NCI-H774 (cell line): ENCODE results near the gene MYOZ2.

Source experiments
- DNase-seq: peaks from one replicate; lab custom pipeline; 2025; lab: John Stamatoyannopoulos, UW

Gene MYOZ2

GRCh38 chr4:119197772-119198212, 62.2 kb downstream of the MYOZ2 start:
- no peak for DNase-seq

DNA sequence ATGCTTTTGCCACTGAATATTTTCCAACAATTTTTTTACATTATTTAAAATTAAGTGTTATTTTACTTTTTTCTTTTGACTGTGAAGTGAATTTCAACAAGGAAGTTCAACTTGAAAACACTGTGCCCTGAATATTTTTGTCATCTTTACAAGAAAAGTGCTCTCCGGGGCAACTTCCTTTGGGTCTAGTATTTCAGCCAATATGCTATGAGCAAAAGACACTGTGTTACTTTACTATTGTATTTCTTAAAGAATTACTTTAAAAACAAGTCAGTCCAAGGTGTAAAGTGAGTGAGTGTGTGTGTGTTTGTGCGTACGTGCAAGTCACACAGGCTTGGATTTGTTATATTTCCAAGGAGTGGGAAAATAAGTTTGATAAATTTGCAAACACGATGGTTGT, 69.3 kb downstream of the MYOZ2 start:
- no peak for DNase-seq

DNA sequence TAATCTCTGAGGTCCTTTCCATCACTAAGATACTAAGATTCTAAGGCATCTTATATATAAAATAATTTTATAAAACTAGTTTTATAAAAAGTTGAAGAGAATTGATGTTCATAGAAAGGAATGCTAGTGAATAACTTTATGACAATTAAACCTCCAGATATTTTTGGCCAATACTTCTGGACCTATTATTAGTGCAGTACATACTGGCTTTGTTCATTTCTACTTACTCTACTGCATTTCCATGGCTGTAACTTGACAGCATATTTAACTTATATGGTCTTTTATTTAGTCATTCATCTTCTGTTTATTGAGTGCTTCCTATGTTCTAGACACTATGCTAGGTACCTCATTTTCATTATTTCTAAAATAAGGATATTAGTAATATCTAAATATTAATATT, 70.1 kb downstream of the MYOZ2 start:
- DNase-seq = no peak

- no peak for DNase-seq
Observed at GRCh38 chr4:119206178-119206577, 70.5 kb downstream of the MYOZ2 start.

DNA sequence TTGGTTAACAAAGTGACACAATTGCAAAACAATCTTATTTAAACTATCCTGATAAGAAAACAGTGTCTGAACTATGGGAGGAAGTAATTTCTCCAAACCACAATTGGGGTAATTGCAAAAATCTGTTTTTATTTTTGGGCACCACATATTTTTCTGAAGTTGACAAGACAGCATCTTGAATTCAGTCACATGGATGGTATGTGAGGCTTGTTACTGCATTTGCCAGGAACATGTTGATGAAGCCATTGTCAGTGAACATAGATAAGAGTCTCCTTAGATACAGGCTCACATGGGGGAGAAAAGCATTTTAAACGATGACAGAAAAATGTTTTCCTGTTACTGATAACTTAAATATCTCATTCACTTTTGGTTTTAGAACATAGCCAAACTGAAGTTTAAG, 71.4 kb downstream of the MYOZ2 start:
- DNase-seq = no peak

GRCh38 chr4:119209077-119209476, 73.4 kb downstream of the MYOZ2 start:
- no peak for DNase-seq

DNA sequence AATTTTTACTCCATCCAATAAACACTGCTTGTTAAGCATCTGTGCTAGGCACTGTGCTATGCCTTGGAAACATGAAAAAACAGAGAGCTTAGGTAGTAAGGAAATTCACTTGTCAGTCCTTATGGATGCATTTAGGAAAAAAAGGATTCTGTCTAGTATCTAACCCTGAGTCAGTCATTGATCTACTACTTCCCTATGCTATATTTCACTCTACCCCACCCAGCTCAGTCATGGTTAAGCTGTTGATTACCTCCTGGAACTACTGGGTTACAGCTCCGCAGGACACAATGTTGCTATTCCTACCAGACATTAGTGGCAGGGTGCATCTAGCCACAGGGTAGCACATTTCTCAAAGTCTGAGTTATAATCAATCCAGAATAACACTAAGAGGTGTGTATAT, 74.0 kb downstream of the MYOZ2 start:
- DNase-seq = no peak

DNA sequence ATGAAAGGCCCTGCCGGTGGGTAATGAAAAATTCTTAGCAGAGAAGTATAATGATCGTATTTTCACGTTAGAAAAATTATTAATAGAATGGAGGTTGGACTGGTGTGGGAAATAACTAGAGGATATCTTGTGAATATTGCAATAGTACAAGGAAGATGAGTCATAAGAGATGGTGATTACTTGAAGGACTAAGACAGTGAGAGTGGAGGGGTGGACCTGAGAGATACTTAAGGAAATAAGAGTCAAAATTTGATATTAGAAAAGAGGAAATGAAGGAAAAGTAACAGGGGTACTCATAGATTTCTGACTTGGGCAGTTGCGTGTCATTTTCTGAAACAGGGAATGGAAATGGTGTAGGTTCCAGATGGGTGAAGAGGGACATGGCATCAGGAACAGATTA, 75.1 kb downstream of the MYOZ2 start:
- DNase-seq = no peak

DNA sequence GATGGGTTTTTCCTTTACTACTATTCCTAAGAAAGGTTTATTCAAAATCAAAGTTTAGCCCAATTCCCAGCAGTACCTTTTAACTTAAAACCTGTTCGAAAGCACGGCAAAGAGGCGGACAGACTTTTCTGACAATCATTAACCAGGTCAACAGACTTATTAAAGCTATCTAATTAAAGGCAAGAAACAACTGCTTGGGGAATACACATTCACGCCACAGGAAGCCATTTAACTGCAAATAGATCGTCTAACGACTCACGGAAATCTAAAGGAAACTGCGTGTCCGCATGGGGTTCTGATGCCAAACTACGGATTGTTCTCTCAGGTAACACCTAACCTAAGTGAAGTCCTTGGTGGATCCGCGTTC, 76.2 kb downstream of the MYOZ2 start:
- DNase-seq = no peak

DNA sequence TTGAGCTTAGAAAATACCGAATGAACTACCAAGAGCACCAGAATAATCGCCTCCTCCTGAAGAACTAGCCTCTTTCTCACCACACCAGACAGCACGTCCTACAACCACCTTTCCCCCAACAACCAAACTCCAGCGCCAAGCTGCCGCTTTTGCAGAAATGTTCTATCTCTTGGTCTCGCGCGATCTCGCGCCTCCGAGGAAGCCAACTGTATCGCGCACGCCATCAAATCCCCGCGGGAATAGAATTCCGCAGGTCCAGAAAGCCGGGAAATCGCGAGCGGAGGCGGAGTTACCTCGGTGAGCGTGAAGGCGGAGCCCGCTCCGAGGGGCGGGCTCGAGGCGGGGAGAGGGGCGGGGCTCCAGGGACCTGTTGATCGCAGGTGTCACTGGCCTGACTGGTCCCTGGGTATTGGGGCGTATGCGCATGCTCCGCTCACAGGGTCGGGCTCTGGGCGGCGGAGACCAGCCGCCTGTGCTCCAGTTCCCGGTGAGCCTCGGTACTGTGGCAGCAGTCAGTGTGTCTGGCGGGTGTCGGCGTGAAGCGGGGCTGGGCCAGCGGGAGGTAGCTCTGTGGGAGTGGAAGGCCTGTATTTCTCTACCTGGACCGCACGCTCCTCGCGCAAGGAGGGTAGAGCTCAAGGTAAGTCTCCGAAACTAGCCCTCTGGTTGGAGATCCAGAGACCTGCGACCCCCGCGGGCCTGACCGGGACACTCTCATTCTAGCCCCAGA, 76.8 kb downstream of the MYOZ2 start, which contains the start of gene USP53:
USP53 (plus strand) TSS at position 480 of the 730 bp plus-strand sequence. CDS start 27,047 bp downstream, outside the sequence.
- peak; percentile 88 for DNase-seq

GRCh38 chr4:119212964-119213606, 77.5 kb downstream of the MYOZ2 start:
- DNase-seq = peak; percentile 48

DNA sequence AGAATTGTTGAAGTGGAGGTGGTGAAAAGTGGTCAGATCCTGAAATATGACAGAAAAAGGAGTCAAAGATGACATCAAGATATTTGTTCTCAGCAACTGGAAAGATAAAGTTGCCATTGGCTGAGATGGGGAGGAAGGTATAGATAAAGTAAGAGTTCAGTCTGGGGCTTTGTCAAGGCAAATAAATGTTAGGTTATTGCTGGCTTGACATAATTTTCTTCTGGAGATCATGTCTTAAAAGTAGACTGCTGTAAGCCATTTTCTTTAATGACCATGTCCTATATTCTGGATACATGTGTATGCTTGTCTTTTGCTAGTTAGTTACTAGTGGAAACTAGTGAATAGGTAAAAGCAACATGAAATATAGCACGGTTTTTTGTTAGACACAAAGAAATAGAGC, 82.5 kb downstream of the MYOZ2 start:
- no peak for DNase-seq

DNA sequence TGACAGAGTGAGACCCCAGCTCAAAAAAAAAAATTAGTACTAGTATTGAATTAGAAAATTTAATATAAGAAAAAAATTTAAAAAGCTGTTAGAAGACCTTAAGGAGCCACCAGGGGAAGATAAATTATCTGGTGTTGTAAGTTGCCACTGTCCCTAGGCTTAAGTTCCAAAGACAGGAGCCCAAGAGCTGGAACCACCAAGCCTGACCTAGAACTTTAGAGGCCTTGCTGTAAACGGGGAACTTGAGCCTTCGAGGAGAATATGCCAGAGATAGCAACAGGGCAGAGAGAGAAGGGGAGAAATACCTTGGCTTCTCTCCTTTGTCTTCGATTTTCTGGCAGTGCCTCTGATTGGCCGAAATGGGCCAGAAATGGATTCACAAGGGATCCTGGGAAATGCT, 85.8 kb downstream of the MYOZ2 start:
- no peak for DNase-seq

DNA sequence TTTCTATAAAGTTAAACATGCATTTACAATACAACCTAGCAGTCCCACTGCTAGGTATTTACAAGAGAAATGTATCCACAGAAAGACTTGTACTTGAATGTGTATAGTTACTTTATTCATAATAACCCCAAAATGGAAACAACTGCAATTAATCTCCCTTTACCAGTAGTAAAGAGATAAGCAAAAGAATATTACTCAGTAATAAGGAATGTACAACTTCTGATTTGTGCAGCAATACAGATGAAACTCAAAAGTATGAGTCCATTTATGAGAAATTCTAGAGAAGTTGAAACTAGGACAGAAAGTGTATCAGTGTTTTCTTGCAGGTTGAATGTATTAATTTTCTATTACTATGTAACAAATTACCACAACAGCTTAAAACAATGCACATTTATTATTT, 92.1 kb downstream of the MYOZ2 start:
- DNase-seq = no peak

- no peak for DNase-seq
Observed at GRCh38 chr4:119228406-119228805, 92.8 kb downstream of the MYOZ2 start.

DNA sequence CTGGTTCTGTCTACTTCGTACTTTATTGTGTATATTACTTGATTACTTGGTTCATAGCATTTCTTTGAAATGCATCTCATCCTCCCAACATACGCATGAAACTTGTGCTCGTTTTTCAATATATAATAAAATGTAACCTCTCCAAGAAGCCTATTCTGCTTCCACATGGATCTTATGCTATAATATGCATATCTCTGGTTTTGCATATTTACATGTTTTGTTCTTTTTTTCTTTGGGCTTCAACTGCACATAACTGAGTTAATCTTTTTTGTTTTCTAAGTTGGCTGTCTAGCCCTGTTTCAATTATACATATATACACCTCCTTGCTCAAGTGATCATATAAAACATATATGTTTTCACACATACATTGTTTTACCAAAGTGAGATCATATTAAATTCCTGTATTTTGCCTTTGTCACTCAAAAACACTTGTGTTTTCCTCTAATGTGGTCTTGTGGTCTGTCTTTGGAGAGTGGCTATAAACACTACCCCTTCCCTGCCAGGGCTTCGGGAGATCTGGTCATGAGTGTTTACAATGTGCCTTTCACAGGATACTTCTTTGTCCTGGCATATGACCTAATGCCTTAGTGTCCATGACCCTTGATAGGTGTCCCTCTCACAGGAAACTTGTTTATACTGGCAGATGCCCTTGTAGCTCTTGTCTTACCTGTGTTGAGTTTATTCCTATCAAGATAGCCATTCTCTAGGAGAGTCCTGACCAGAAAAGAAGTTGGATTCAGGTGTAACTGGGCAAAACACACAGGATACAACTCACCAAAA, 94.5 kb downstream of the MYOZ2 start:
- no peak for DNase-seq

DNA sequence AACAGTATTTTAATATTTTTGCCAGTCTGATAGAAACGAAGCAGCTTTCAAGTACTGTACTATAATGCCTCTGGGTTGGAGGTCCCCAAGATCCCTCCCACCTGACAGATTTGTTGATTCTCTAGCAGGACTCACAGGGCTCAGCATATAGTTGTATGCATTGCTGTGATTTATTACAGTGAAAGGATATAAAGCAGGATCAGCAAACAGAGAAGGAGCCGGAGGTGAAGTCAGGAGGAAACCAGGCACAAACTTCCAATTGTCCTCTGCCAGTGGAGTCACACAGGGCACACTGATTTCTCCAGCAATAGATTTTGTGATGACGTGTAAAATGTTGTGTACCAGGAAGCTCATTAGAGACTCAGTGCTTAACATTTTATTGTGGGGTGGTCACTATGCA, 95.9 kb downstream of the MYOZ2 start:
- DNase-seq = no peak

DNA sequence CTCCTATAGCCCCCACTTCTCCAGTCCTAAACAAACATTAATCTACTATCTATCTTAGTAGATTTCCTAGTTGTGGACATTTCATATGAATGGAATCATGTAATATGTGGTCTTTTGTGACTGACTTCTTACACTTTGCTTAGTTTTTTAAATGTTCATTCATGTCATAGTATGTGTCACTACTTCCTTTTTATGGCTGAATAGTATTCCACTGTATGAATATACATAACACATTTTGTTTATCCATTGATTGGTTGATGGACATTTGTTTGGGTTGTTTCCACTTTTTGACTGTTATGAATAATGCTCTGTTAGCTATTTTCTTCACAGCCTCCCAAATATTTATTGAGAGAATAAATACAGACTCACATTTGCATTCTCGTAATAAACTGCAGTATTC, 96.7 kb downstream of the MYOZ2 start:
- no peak for DNase-seq

DNA sequence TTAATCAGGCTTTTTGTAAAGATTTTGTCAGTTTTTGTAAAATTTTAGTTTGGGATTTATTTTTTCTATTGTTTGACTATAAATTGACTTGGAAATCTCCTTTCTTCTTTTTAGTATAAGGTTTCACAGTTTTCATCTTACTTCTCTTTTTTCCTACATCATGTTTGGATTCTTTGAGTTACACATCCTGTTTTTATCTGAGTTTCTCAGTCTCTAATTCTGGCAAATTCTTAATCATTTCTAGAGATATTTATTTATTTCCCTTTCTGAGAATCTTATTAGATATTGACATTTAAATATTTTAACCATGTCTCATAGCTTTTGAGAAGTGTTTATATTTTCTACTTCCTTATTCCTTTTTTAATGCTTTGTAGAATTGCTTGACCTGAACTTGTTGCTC, 97.6 kb downstream of the MYOZ2 start:
- no peak for DNase-seq

- no peak for DNase-seq
Observed at GRCh38 chr4:119233750-119234149, 98.1 kb downstream of the MYOZ2 start.

- DNase-seq = no peak
Observed at GRCh38 chr4:119237201-119237600, 101.6 kb downstream of the MYOZ2 start.
